ENCODE results near the gene ROPN1L.
A peak's percentile ranks its signal among the peaks of the same experiment; 100 is the strongest.
"Not testable (repeated sequence)": the region's sequence is repeated elsewhere in the genome, so short reads cannot be mapped to it uniquely, and the experiment has no call there.

ROPN1L gene

GRCh38 chr5:10480237-10480985, 38.7 kb downstream of the ROPN1L start:
- DNase-seq: no peak

DNA sequence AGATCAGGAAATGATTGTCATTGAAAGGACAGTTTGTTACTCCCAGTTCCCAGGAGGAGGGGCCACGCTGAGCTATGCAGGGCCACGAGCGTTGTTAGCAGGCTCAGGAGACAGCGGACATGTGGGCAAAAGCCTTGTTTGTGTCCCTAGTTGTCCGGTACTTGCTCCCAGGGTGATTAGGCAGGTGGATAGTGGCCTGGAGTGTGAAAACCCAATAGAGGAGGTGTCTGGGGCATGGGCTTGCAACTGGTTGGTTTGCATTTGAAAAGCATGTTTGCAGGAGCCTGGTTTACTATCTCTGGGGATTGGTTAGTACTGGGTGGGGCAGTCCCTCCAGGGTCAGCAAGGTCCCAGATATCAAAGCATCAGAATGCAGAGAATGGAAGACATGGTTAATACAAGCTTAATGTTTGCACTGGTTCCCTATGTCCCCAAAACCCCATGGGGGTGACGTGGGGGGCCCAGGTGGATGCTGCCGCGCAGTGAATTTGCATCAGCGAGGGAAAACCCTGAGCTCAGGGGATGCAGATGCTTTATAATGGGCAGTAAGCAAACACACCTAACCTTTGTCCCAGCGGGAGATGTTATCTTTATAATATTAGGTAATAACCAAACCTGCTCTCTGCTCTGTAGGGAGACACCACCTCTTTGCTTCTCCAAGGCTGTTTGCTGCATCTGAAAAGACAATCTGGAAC, 39.7 kb downstream of the ROPN1L start:
- no peak for DNase-seq

DNA sequence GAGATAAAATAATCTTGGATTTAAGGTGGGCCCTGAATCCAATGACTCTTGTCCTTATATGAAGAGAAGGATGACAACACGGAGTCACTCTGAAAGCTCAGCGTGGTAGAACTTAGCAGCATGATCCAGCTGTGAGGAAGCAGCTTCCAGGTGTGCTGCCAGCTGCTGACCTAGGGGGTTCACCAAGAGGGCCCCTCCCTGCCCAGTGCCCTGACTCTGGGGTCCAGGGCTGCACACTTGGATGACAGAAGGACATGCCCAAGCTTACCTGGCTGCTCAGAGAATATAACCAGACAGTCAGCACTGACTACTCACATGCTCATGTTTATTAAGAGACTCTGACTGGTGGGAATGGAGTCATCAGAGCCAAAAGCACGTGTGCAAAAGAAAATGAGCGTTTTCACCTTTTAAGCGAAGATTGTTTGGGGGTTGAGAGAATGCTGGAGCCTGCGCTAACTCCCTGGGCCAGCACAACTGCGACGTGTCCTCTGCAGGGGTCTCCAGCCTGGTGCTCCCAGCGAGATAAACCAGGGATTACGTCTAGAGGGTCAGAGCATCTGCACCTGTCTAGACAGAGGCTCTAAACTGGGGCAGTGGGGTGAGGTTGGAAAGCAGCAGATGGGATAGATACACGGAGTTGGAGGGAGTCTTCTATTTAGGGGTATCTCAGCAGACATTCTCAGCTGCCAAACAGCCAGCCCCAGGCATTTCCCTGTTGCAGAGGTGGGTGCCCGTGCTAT, 41.3 kb downstream of the ROPN1L start:
- no peak for DNase-seq

DNA sequence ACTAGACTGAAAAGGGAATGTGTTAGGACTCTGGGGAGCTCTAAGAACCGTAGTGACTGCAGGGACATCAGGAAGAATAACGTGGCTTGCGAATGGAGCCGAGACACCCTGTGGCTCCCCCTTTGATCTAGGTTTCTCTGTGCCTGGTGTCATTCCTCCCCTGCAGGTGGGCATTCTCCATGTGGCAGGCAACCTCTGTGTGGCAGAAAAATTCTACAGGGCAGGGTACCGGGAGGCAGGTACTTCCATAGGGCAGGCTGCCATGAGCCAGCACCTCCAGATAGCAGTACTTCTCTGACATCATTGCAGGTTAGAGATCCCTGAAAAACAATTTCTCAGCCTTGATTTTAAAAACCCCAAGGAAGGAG, 43.1 kb downstream of the ROPN1L start:
- DNase-seq: no peak

DNA sequence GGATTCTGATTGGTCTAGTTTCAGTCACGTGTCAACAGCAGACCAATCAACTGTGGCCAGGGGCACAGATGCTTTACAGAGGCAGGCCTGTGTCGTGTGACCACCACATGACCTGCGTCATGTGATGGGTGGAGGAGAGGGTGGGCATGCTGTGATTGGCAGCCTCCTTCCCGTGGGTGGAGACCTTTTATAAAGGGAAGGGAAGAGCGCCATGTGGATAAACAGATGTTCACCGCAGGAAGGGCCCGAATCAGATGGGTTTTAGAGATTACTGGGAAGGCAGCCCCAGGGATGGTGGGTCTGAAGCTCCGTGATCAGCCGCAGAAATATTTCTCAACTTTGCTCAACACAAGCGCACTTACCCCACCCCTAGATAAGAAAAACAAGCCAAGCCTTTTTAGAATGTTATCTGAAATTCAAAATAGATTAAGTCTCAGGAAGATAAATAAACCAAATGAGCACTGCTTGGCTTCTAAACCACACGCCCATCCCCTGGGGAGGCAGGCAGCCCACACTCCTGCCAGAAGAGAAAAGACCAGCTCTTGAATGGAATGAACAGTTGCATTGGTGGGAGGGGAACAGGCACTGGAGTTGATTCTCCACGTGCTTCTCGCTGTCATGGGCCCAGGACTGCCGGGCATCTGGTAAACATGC, 43.6 kb downstream of the ROPN1L start:
- no peak for DNase-seq

GRCh38 chr5:10485897-10486296, 44.2 kb downstream of the ROPN1L start:
- no peak for DNase-seq

DNA sequence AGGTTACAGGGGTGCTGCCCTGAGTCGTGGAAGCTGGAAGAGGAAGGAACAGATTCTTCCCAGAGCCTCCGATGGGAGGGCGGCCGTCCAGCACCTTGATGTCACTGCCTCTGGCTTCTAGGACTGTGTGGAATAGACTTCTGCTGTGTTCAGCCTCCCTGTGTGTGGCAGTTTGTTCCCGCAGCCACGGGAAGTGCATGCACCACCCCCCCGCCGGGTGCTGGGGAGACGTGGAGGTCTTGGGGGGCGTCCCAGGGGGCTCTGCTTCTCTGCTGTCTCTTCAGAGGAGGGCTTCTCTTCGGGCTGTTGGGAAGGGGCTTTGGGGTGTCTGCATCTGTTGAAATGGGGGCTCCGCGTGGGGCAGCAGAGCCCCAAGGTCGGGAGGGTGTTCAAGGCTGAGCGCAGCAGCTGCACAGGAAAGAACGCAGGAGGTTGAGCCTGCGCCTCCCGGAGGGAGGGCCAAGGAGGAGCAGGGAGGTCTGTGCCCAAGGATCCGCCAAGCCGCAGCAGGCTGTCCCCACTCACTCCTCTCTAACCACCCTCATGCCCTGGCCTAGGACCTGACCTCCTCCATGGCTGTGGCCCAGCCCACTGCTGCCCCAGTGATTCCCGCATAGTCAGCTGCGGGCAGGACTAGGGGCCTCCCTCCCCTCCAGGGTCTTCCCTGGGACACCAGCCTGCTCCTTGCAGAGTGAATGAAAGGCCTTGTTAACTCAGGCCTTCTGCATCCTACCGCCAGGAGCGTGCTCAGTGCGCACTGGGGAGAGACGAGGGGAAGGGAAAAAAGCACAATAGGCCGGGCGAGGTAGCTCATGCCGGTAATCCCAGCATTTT, 45.0 kb downstream of the ROPN1L start:
- no peak for DNase-seq

GRCh38 chr5:10488144-10488543, 46.5 kb downstream of the ROPN1L start:
- no peak for DNase-seq

DNA sequence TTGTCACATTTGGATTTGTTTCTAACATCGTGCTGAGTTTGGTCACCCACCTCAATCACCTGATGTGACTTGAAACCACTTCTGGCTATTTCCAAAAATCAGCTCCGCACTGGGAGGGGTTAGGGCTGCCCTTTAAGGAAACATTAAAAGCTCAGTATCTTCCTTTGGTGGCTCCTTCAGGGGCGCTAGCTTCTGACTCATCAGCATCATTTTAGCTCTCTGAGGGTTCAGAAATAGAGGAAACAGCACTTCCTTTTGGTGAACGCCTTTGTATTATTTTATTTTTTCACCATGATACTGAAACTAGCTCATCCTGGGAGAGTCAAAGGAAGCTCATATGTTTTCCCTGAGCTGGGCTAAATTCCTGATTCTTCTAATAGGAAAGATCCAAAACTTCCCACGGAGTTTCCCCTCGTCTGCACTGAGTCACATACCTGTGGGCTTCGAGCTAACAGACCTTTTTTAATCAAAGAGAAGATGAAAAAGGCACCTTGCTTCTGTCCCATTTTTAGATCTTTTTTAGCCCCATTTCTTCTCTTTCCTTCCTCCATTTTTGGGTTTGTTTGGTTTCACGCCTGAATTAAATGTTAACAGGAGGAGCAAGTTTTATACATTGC, 48.2 kb downstream of the ROPN1L start:
- DNase-seq: peak; percentile 16

DNA sequence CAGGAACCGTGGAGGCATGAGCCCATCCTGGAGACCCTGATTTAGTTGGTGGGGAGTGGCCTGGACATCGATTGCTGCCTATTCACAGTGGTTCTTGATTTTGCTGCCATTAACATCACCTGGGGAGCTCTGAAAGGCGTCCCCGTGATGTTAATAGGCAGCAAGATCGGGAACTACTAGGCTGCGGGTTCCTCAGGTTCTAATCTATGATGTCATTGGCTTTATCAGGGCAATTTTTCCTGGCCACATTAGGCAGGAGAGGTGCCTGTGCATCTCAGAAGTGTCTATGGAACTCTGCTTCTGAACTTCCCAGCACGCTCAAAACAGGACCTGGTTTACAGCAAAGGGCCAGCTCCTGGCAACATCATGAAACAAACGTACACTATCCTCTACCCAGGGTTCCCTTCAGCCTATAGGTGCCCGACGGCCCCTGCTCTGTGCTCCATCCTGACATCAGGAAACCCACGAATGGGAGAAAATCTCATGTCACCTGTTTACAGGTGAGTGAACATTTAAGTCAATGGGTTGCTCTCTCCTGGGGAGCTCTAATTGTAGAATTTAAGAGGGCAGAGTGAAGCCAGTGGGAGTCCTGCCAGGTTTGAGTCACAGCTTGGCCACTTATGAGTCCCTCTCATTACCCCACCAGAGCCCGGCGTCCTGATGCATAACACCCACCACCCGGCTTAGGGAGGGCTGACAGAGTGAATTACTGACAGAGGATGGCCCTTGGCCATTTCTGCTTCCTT, 49.4 kb downstream of the ROPN1L start:
- DNase-seq: no peak

GRCh38 chr5:10491673-10492026, 50.0 kb downstream of the ROPN1L start:
- DNase-seq: no peak

DNA sequence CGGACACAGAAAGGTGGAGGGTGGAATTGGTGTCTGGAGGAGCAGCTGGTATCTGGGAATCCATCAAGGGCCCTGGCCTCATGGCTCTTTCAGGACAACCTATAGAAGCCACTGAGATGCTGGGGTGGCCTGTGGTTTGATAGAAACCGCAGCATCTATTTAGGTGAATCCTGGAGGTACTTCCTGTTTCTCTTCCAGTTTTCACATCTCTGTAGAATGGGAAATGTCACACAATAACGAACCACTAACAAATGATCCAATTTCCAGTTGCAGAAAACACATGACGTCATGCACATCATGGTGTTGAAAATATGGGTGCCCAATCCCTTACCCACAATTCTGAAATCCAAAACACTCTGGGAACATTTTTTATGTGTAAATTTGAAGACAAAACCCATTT, 52.2 kb downstream of the ROPN1L start:
- DNase-seq: no peak

DNA sequence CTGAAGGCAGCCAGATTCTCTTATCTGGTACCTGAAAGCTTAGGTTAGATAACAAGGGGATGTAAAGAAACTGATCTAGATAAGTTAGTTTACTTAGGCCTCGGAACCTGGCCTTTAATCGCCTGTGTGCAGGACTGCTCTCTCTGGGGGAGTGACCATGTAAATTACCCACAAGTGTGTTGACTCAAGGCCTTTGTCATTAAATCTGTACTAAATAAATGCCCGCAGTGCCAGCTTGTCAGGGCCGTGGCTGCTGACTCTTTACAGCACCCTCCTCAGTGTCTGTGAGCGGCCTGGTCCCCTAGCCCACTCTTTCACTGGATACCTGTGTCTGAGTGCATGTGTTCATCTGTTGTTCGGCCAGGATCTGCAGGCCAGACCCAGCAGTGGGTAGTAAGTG, 52.8 kb downstream of the ROPN1L start:
- not testable (repeated sequence) for DNase-seq

DNA sequence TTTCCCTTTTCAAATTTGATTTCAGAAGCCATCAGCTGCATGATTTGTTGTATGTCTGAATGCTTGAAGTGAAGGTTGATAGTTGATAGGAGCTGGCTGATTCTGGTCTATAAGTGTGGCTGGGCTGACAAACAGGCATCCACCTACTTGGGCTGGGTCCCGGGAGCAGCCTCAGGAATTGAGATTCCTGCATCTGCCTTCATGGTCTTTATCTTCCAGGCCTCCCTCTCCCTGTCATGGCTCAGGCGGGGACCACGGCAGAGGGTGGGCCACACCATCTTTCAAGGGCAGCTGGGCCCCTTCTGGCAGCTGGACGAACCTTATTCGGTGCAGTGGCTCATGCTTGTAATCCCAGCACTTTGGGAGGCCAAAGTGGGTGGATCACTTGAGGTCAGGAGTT, 55.9 kb downstream of the ROPN1L start:
- DNase-seq: no peak

DNA sequence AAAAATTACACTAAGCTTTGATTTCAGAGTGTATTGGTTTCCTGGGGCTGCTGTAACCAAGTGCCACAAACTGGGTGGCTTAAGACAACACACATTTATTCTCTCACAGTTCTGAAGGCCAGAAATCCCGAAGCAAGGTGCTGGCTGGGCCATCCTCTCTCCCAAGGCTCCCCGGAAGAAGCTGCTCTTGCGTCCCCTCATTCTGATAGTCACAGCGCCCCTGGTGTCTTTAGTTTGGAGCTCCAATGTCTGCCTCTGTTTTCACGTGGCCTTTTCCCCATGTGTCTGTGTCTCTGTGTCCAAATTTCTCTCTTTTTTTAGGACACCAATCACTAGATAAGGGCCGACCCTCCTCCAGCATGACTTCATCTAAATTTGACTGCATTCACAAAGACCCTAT, 56.7 kb downstream of the ROPN1L start:
- no peak for DNase-seq

- DNase-seq: no peak
Measured at GRCh38 chr5:10499066-10499465, 57.4 kb downstream of the ROPN1L start.

- DNase-seq: no peak
Measured at GRCh38 chr5:10499776-10500175, 58.1 kb downstream of the ROPN1L start.

DNA sequence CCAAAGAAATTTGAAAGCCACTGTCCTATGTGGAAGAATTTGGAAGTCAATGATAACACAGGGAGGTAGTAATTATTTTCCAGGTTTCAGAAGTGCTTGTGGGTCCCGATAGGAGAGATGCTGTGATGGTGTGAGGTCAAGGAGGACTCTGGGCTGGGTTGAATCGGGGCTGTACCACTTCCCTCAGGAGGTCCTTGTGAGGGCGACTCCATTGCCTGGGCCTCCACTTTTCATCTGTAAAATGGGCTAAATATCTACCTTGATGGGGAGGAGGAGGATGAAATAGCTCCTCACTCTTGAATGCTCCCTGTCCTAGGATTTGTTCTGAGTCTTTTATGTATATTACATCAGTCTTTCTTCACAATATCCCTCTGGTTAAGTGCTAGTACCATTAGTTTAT, 59.0 kb downstream of the ROPN1L start:
- no peak for DNase-seq

GRCh38 chr5:10501554-10502075, 59.9 kb downstream of the ROPN1L start:
- DNase-seq: no peak

DNA sequence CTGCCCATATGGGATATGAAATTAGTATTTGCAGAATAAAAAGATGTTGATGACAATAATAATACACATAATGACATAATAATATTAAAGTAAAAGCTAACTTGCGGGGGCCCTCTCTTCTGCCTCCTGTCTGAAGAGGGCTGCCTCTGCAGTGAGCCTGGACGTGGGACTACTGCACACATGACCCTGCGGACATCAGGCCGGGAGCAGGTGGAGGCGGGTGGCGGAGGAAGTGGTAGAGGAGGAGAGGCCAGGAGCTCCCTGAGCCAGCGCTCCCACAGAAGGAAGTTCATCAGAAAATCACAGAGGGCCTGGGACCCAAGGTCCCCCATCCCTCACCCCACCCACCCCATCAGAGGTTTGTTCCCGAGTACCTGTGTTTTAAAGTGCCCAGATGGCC, 60.5 kb downstream of the ROPN1L start:
- DNase-seq: no peak

- no peak for DNase-seq
Measured at GRCh38 chr5:10502578-10502977, 60.9 kb downstream of the ROPN1L start.

Measured in stimulated activated CD4-positive, alpha-beta T cell treated with anti-CD3 and anti-CD28 coated beads, Interleukin-15, amount 100 ng/mL, for 24 hours (primary cell).